Stimulated activated CD8-positive, alpha-beta memory T cell treated with anti-CD3 and anti-CD28 coated beads, Interleukin-4, amount 100 ng/mL, for 1 hour (primary cell): ENCODE results near the gene U2AF2.

Source experiments
- DNase-seq, 2 donors: peaks; one replicate each; pipeline ENCODE4 v3.0.0-alpha.2; 2020; ENCODE audit warnings: low read depth in 2 of 2, low spot score in 1 of 2

The U2AF2 gene

GRCh38 chr19:55689411-55690108, 34.7 kb downstream of the U2AF2 start:
- DNase-seq, result no peak

GRCh38 chr19:55690109-55690768, 35.4 kb downstream of the U2AF2 start:
- no peak for DNase-seq

- DNase-seq, result no peak
Measured at GRCh38 chr19:55690769-55691545, 36.1 kb downstream of the U2AF2 start.

- DNase-seq, result no peak
Measured at GRCh38 chr19:55691561-55692481, 37.0 kb downstream of the U2AF2 start.

GRCh38 chr19:55692681-55693081, 37.8 kb downstream of the U2AF2 start:
- no peak for DNase-seq

- no peak for DNase-seq
Measured at GRCh38 chr19:55693336-55693974, 38.6 kb downstream of the U2AF2 start.

- no peak for DNase-seq
Measured at GRCh38 chr19:55694241-55694655, 39.4 kb downstream of the U2AF2 start.

GRCh38 chr19:55694656-55695491, 40.0 kb downstream of the U2AF2 start:
- no peak for DNase-seq

- DNase-seq, result no peak
Measured at GRCh38 chr19:55695511-55696290, 40.9 kb downstream of the U2AF2 start.

GRCh38 chr19:55696301-55697068, 41.6 kb downstream of the U2AF2 start:
- DNase-seq, result no peak

- DNase-seq, result no peak
Measured at GRCh38 chr19:55697069-55697440, 42.2 kb downstream of the U2AF2 start.

GRCh38 chr19:55697698-55698097, 42.9 kb downstream of the U2AF2 start:
- DNase-seq, result no peak

GRCh38 chr19:55698256-55698655, 43.4 kb downstream of the U2AF2 start:
- DNase-seq, result no peak

- DNase-seq, result no peak
Measured at GRCh38 chr19:55699221-55699620, 44.4 kb downstream of the U2AF2 start.

GRCh38 chr19:55700813-55701212, 46.0 kb downstream of the U2AF2 start:
- no peak for DNase-seq

GRCh38 chr19:55702131-55702627, 47.3 kb downstream of the U2AF2 start:
- no peak for DNase-seq

GRCh38 chr19:55703790-55704215, 49.0 kb downstream of the U2AF2 start:
- DNase-seq, result no peak
